ENCODE measurements around the gene GPX6. TPM values are rescaled to one million over a fixed set of nuclear protein-coding genes. Genes with fewer than 3 reads are reported as not detected.

GPX6 gene
- polyA plus RNA-seq, 3 donors: not detected

GRCh38 chr6:28531479-28532128 is 16.0 kb upstream of the GPX6 start:
- Histone ChIP-seq H3K4me1 (ENCODE audit: control insufficient read depth in 1 of 2, insufficient read depth in 2 of 2, low read length in 2 of 2) (no peaks in the 10 kb centered on the region), H3K27ac (ENCODE audit: low read depth in 1 of 2, low read length in 2 of 2) (no peak overlapping the region), H3K4me2 (replicated peaks; ENCODE audit: extremely low read depth, low read length, poor library complexity, severe bottlenecking) (no peak overlapping the region), H3K79me2 (ENCODE audit: insufficient read depth, low read length) (no peaks in the 10 kb centered on the region), H3K36me3 (replicated peaks in 1 of 2; ENCODE audit: control insufficient read depth in 1 of 2, insufficient read depth in 2 of 2, low read length in 2 of 2) (no peaks in the 10 kb centered on the region), H3K27me3 (ENCODE audit: control insufficient read depth in 2 of 2, insufficient read depth in 2 of 2, low read length in 2 of 2) (peaks cover 11 to 16% of the 10 kb centered on the region in 2 donors), H3K9ac (ENCODE audit: insufficient read depth, low read length, poor library complexity, severe bottlenecking) (no peak overlapping the region), H2AFZ (ENCODE audit: insufficient read depth, low read depth, low read length, poor library complexity, severe bottlenecking) (no peak overlapping the region), H3K4me3 (replicated peaks in 1 of 3; ENCODE audit: low read depth in 2 of 3, low read length in 3 of 3) (no peak overlapping the region), H3K9me3 (replicated peaks in 1 of 2; ENCODE audit: control insufficient read depth in 1 of 2, insufficient read depth in 1 of 2, low read length in 2 of 2) (no peaks in the 10 kb centered on the region), H4K20me1 (ENCODE audit: insufficient read depth, low read length) (no peaks in the 10 kb centered on the region)
- H3K4me3 Mint-ChIP-seq: no peak overlapping the region
- H3K4me1 Mint-ChIP-seq: no peaks in the 10 kb centered on the region
- H3K27ac Mint-ChIP-seq: no peak overlapping the region
- H3K27me3 Mint-ChIP-seq (ENCODE audit: low read depth in 3 of 3): peaks cover 9 to 26% (median 13%) of the 10 kb centered on the region in 3 donors
- peaks cover 0 to 3% (median 2%) of the 10 kb centered on the region in 7 donors for H3K9me3 Mint-ChIP-seq
- WGBS (ENCODE audit: insufficient coverage): 92% methylated on average over 2 of the region's 7 CpGs
- no peak for DNase-seq
- intact Hi-C loops (cut with micrococcal nuclease): no loop called here
- no peak for TF ChIP-seq CTCF (IDR thresholded peaks at IDR 0.05)
- no peaks in the 10 kb centered on the region for H3K36me3 Mint-ChIP-seq

- Histone ChIP-seq H3K4me1 (ENCODE audit: control insufficient read depth in 1 of 2, insufficient read depth in 2 of 2, low read length in 2 of 2) (no peaks in the 10 kb centered on the region), H3K27me3 (ENCODE audit: control insufficient read depth in 2 of 2, insufficient read depth in 2 of 2, low read length in 2 of 2) (peaks cover 4 to 13% of the 10 kb centered on the region in 2 donors), H3K4me3 (replicated peaks in 1 of 3; ENCODE audit: low read depth in 2 of 3, low read length in 3 of 3) (no peak overlapping the region), H3K9ac (ENCODE audit: insufficient read depth, low read length, poor library complexity, severe bottlenecking) (no peak overlapping the region), H3K36me3 (replicated peaks in 1 of 2; ENCODE audit: control insufficient read depth in 1 of 2, insufficient read depth in 2 of 2, low read length in 2 of 2) (no peaks in the 10 kb centered on the region), H4K20me1 (ENCODE audit: insufficient read depth, low read length) (no peaks in the 10 kb centered on the region), H3K79me2 (ENCODE audit: insufficient read depth, low read length) (no peaks in the 10 kb centered on the region), H2AFZ (ENCODE audit: insufficient read depth, low read depth, low read length, poor library complexity, severe bottlenecking) (no peak overlapping the region), H3K4me2 (replicated peaks; ENCODE audit: extremely low read depth, low read length, poor library complexity, severe bottlenecking) (no peak overlapping the region), H3K27ac (ENCODE audit: low read depth in 1 of 2, low read length in 2 of 2) (no peak overlapping the region), H3K9me3 (replicated peaks in 1 of 2; ENCODE audit: control insufficient read depth in 1 of 2, insufficient read depth in 1 of 2, low read length in 2 of 2) (no peaks in the 10 kb centered on the region)
- no CpG with 5 or more reads among the region's 1 CpG for WGBS (ENCODE audit: insufficient coverage)
- H3K4me1 Mint-ChIP-seq: no peaks in the 10 kb centered on the region
- intact Hi-C loops (cut with micrococcal nuclease): no loop called here
- no peak for DNase-seq
- peaks cover 0 to 2% (median 2%) of the 10 kb centered on the region in 7 donors for H3K9me3 Mint-ChIP-seq
- no peaks in the 10 kb centered on the region for H3K36me3 Mint-ChIP-seq
- no peak overlapping the region for H3K27ac Mint-ChIP-seq
- H3K27me3 Mint-ChIP-seq (ENCODE audit: low read depth in 3 of 3): peaks cover 6 to 25% (median 11%) of the 10 kb centered on the region in 3 donors
- H3K4me3 Mint-ChIP-seq: peak overlapping the region in 1 of 2 donors; percentile 4
- TF ChIP-seq CTCF (IDR thresholded peaks at IDR 0.05): no peak
Observed at GRCh38 chr6:28530777-28531176, 15.2 kb upstream of the GPX6 start.

Data from CD14-positive monocyte (primary cell).